Neural crest cell (in vitro differentiated cells): ENCODE results near the gene MSH4. TPM values are rescaled to one million over a fixed set of nuclear protein-coding genes. Genes with fewer than 3 reads are reported as not detected.

ENCODE experiments used
- DNase-seq: peaks from one replicate; pipeline ENCODE4 v3.0.0; 2021; ENCODE audit warnings: low read depth, mixed read lengths, low spot score
- H3K27ac Mint-ChIP-seq: one replicate; pipeline ENCODE4 v1.8.0; 2021; ENCODE audit warnings: mild to moderate bottlenecking, mixed read lengths; ENCODE audit not compliant: unreplicated experiment
- H3K27me3 Mint-ChIP-seq: 2 replicates; pipeline ENCODE4 v1.8.0; 2021; ENCODE audit warnings: low read depth, mild to moderate bottlenecking, mixed read lengths
- H3K36me3 Mint-ChIP-seq: 2 replicates; pipeline ENCODE4 v1.8.0; 2021; ENCODE audit warnings: low read depth, mild to moderate bottlenecking, mixed read lengths
- H3K4me1 Mint-ChIP-seq: 2 replicates; pipeline ENCODE4 v1.8.0; 2021; ENCODE audit warnings: mixed read lengths
- H3K4me3 Mint-ChIP-seq: one replicate; pipeline ENCODE4 v1.8.0; 2021; ENCODE audit warnings: mild to moderate bottlenecking, mixed read lengths
- H3K9me3 Mint-ChIP-seq: 2 replicates; pipeline ENCODE4 v1.8.0; 2021; ENCODE audit warnings: mixed read lengths
- total RNA-seq: library from RNA; stranded (reverse); gene quantifications from 2 replicates; pipeline ENCODE4 v1.2.1, GENCODE V29; 2021
- TF ChIP-seq, protein P1 (sequence below): fragments of 200-600 bp; sonication (generic); conservative IDR thresholded peaks from 2 replicates; pipeline ENCODE4 v1.5.0; 2021; ENCODE audit warnings: antibody characterized with exemption, mild to moderate bottlenecking

The MSH4 gene
- total RNA-seq, 1 donor from 2014 or later, result 0.56 TPM

DNA sequence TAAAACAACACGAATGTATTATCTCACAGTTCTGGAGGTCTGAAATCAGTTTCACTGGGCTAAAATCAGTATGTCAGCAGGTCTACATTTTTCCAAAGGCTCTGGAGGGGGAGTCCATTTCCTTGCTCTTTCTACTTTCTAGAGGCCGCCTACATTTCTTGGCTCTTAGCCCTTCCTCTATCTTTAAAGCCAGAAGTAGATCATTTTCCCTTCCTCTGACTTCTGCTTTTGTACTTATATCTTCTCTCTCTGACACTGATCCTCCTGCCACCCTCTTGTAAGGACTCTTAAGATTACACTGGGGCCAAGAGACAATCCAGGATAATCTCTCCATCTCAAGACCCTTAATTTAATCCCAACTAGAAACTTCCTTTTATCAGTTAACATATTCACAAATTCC, 41.4 kb downstream of the MSH4 start:
- no peak for DNase-seq
- H3K27me3 Mint-ChIP-seq, result no peaks in the 10 kb centered on the region
- H3K27ac Mint-ChIP-seq, result no peak overlapping the region
- peaks cover 6% of the 10 kb centered on the region for H3K9me3 Mint-ChIP-seq
- no peak overlapping the region for H3K4me3 Mint-ChIP-seq
- H3K4me1 Mint-ChIP-seq, result peaks cover 7% of the 10 kb centered on the region
- H3K36me3 Mint-ChIP-seq, result peaks cover 3% of the 10 kb centered on the region
- TF ChIP-seq, protein P1, sequence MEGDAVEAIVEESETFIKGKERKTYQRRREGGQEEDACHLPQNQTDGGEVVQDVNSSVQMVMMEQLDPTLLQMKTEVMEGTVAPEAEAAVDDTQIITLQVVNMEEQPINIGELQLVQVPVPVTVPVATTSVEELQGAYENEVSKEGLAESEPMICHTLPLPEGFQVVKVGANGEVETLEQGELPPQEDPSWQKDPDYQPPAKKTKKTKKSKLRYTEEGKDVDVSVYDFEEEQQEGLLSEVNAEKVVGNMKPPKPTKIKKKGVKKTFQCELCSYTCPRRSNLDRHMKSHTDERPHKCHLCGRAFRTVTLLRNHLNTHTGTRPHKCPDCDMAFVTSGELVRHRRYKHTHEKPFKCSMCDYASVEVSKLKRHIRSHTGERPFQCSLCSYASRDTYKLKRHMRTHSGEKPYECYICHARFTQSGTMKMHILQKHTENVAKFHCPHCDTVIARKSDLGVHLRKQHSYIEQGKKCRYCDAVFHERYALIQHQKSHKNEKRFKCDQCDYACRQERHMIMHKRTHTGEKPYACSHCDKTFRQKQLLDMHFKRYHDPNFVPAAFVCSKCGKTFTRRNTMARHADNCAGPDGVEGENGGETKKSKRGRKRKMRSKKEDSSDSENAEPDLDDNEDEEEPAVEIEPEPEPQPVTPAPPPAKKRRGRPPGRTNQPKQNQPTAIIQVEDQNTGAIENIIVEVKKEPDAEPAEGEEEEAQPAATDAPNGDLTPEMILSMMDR, result no peak

GRCh38 chr1:75841421-75841820, 44.7 kb downstream of the MSH4 start:
- TF ChIP-seq, protein P1, result no peak
- Mint-ChIP-seq H3K27me3 (no peaks in the 10 kb centered on the region), H3K9me3 (peaks cover 3% of the 10 kb centered on the region), H3K4me3 (no peak overlapping the region), H3K36me3 (no peaks in the 10 kb centered on the region), H3K4me1 (peaks cover 7% of the 10 kb centered on the region), H3K27ac (no peak overlapping the region)
- no peak for DNase-seq

DNA sequence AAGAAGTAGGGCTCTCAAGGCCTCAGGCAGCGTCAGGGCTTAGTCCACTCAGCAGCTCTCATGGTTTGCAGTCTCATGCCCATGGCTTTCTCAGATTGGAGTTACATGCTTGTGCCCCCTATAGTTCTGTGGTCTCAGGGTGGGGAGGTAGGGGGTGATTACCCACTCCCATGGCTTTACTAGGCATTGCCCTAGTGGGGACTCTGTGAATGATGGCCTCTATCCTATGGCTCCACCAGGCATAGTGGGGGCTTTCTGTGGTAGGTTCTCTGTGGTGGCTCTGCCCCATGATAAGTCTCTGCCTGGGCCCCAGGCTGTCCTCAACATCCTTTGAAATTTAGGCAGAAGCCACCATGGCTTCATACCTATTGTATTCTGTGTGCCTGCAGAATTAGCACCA, 48.9 kb downstream of the MSH4 start:
- H3K4me3 Mint-ChIP-seq, result no peak overlapping the region
- no peaks in the 10 kb centered on the region for H3K9me3 Mint-ChIP-seq
- TF ChIP-seq, protein P1, result no peak

GRCh38 chr1:75855010-75855409, 58.3 kb downstream of the MSH4 start:
- Mint-ChIP-seq H3K4me1 (no peaks in the 10 kb centered on the region), H3K4me3 (no peak overlapping the region), H3K36me3 (no peaks in the 10 kb centered on the region), H3K27ac (no peak overlapping the region), H3K27me3 (no peaks in the 10 kb centered on the region), H3K9me3 (no peaks in the 10 kb centered on the region)
- no peak for DNase-seq
- TF ChIP-seq, protein P1, result no peak

More for the DNA sequence above, 48.9 kb downstream of the MSH4 start:
- Mint-ChIP-seq H3K27ac (no peak overlapping the region), H3K27me3 (no peaks in the 10 kb centered on the region), H3K4me1 (peaks cover 7% of the 10 kb centered on the region), H3K36me3 (no peaks in the 10 kb centered on the region)
- no peak for DNase-seq

DNA sequence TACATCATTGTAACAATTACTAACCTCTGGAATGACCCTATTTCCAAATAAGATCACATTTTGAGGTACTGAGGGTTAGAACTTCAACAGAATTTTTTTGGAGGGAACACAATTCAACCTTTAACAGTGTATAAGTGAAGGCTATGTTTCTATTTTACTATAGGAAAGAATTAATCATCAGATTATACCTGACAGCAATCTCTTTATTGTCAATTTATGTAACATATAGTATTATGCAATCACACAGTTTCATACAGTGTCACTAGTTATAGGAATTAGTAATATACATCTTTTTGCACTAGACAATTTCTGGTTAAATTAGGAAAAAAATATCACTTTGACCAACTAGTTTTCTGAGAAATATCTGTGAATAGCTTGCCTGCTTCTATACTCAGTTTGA, 59.1 kb downstream of the MSH4 start:
- no peaks in the 10 kb centered on the region for H3K4me1 Mint-ChIP-seq
- TF ChIP-seq, protein P1, result no peak
- H3K9me3 Mint-ChIP-seq, result no peaks in the 10 kb centered on the region
- DNase-seq, result no peak
- no peaks in the 10 kb centered on the region for H3K27me3 Mint-ChIP-seq
- no peaks in the 10 kb centered on the region for H3K36me3 Mint-ChIP-seq
- H3K4me3 Mint-ChIP-seq, result no peak overlapping the region
- H3K27ac Mint-ChIP-seq, result no peak overlapping the region

DNA sequence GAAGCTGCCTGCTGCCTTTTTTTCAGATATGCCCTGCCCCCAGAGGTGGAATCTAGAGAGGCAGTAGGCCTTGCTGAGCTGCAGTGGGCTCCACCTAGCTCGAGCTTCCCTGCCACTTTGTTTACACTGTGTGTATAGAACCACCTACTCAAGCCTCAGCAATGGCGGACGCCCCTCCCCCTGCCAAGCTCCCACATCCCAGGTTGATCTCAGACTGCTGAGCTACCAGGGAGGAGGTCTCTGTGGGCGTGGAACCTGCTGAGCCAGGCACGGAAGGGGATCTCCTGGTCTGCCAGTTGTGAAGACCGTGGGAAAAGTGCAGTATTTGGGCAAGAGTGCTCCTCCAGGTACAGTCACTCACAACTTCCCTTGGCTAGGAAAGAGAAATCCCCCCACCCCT, 65.1 kb downstream of the MSH4 start:
- Mint-ChIP-seq H3K4me1 (no peaks in the 10 kb centered on the region), H3K4me3 (no peak overlapping the region), H3K9me3 (no peaks in the 10 kb centered on the region), H3K27me3 (no peaks in the 10 kb centered on the region), H3K27ac (no peak overlapping the region), H3K36me3 (no peaks in the 10 kb centered on the region)
- DNase-seq, result no peak
- TF ChIP-seq, protein P1, result no peak
